OCI-LY3 (cell line): ENCODE measurements around the gene ZNF692.

Experiments
- H2AFZ ChIP-seq: fragments of 200-600, 300-600 bp; shearing (Covaris generic); 2 replicates; pipeline ENCODE4 v1.6.0; 2014; ENCODE audit warnings: antibody characterized with exemption, low read depth, low read length
- H3K27ac ChIP-seq: fragments of 200-600, 300-600 bp; sonication (generic); 2 replicates; pipeline ENCODE4 v1.5.1; 2014; ENCODE audit warnings: mild to moderate bottlenecking, low read length, moderate library complexity, mixed read lengths
- H3K27me3 ChIP-seq: fragments of 200-600, 300-600 bp; sonication (generic); 2 replicates; pipeline ENCODE4 v1.6.1; 2014; ENCODE audit warnings: low read depth, low read length, mixed read lengths
- H3K36me3 ChIP-seq: fragments of 200-600, 300-600 bp; sonication (generic); replicated peaks from 2 replicates; pipeline ENCODE3; 2014; ENCODE audit warnings: low read depth, low read length, mixed read lengths
- H3K4me1 ChIP-seq: fragments of 300-600, 200-600 bp; sonication (generic); 2 replicates; pipeline ENCODE4 v1.6.1; 2014; ENCODE audit warnings: low read length, mixed read lengths
- H3K4me2 ChIP-seq: fragments of 200-600, 300-600 bp; sonication (generic); 2 replicates; pipeline ENCODE4 v1.6.1; 2014; ENCODE audit warnings: low read length, mixed read lengths
- H3K4me3 ChIP-seq: fragments of 300-600, 200-600 bp; sonication (generic); 2 replicates; pipeline ENCODE4 v1.5.1; 2014; ENCODE audit warnings: antibody characterized with exemption, mild to moderate bottlenecking, low read length, moderate library complexity
- H3K79me2 ChIP-seq: fragments of 300-600, 200-600 bp; shearing (Covaris generic); 2 replicates; pipeline ENCODE4 v1.6.1; 2014; ENCODE audit warnings: mild to moderate bottlenecking, low read length, mixed read lengths
- H3K9ac ChIP-seq: fragments of 300-600, 200-600 bp; shearing (Covaris generic); 2 replicates; pipeline ENCODE4 v1.6.0; 2014; ENCODE audit warnings: mild to moderate bottlenecking, low read length, moderate library complexity
- H3K9me3 ChIP-seq: fragments of 200-600, 300-600 bp; shearing (Covaris generic); 2 replicates; pipeline ENCODE4 v1.6.1; 2014; ENCODE audit warnings: low read length, mixed read lengths; ENCODE audit not compliant: insufficient read depth
- H4K20me1 ChIP-seq: fragments of 200-600, 300-600 bp; sonication (generic); 2 replicates; pipeline ENCODE4 v1.6.1; 2016; ENCODE audit warnings: low read length, mixed read lengths; ENCODE audit not compliant: insufficient read depth
- EZH2phosphoT487 ChIP-seq: fragments of 200-600 bp; shearing (Covaris generic); IDR thresholded peaks from 2 replicates; pipeline ENCODE4 v1.6.1; 2018; ENCODE audit warnings: antibody characterized with exemption, mixed run types, low read depth
- TF ChIP-seq, protein P1 (sequence below): fragments of 200-600, 300-600 bp; sonication (generic); IDR thresholded peaks from 2 replicates; pipeline ENCODE4 v1.5.1; 2014; ENCODE audit warnings: antibody characterized with exemption, low read length, low read depth

The ZNF692 gene

DNA sequence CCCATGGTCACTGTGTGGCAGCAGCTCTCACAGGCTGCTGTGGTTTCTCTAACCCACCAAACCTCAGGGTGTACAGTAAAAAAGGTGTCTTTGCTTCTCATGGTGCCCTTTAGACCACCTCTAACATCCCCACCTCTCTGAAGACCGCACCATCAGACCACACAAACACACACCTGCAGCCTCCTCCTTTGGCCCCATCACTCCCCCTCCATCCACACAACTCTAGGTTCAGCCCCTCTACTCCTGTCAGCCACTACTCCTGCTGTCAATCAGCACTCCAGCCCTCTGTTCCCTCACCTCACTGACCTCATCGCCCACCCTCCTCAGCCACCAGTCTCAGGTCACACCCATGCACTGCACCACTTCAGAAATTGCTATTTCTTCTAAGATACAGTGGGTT is 7.5 kb downstream of the ZNF692 start:
- Histone ChIP-seq H3K4me1 (peaks cover 22% of the 10 kb centered on the region), H3K4me2 (no peak overlapping the region), H3K27ac (0 out of 2 replicates have a peak overlapping the region, but pooled peaks have one; percentile 80), H3K79me2 (peaks cover 18% of the 10 kb centered on the region), H3K27me3 (no peaks in the 10 kb centered on the region), H3K9ac (no peak overlapping the region), H3K9me3 (no peaks in the 10 kb centered on the region), H3K36me3 (peaks cover 86% of the 10 kb centered on the region), H3K4me3 (no peak overlapping the region), H4K20me1 (0 out of 2 replicates have a peak, but pooled peaks cover 5% of the 10 kb centered on the region), H2AFZ (no peak overlapping the region)
- TF ChIP-seq, protein P1, sequence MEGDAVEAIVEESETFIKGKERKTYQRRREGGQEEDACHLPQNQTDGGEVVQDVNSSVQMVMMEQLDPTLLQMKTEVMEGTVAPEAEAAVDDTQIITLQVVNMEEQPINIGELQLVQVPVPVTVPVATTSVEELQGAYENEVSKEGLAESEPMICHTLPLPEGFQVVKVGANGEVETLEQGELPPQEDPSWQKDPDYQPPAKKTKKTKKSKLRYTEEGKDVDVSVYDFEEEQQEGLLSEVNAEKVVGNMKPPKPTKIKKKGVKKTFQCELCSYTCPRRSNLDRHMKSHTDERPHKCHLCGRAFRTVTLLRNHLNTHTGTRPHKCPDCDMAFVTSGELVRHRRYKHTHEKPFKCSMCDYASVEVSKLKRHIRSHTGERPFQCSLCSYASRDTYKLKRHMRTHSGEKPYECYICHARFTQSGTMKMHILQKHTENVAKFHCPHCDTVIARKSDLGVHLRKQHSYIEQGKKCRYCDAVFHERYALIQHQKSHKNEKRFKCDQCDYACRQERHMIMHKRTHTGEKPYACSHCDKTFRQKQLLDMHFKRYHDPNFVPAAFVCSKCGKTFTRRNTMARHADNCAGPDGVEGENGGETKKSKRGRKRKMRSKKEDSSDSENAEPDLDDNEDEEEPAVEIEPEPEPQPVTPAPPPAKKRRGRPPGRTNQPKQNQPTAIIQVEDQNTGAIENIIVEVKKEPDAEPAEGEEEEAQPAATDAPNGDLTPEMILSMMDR = no peak
- no peak for TF ChIP-seq EZH2phosphoT487

DNA sequence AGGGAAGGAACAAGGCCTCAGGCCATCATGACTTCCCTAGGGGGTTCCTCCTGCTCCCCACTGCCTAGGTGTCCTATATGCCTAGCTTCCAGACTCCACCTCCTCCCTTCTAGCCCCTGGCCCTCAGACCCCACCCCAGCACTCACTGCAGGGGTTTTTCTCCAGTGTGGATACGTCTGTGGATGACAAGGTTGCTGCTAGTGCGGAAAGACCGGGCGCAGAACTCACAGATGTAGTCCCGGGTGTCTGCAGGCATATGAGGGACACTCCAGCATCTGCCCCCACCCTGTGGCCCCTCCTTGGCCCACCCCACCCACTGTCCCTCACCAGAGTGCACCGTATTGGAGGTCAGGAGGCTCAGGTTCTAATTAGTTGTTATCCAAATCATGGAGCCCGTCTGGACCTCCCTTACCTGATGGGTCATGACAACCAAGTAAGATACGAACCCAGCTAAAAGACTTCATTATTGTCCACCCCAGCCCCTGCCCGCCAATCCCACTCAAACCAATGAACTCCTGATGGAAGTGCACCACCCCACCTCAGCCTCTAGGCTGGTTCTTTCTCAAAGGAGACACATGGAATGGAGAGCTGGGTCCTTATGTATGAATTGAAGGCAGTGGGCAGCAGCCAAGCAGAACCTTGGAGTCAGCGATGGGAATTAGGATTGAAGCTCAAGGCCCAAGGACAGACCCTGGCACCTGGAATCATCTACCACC is 8.2 kb downstream of the ZNF692 start:
- Histone ChIP-seq H3K36me3 (peaks cover 88% of the 10 kb centered on the region), H3K4me3 (no peak overlapping the region), H2AFZ (no peak overlapping the region), H3K79me2 (peaks cover 15% of the 10 kb centered on the region), H3K4me2 (no peak overlapping the region), H3K27me3 (no peaks in the 10 kb centered on the region), H3K4me1 (peaks cover 22% of the 10 kb centered on the region), H3K9me3 (no peaks in the 10 kb centered on the region), H3K27ac (no peak overlapping the region), H3K9ac (no peak overlapping the region), H4K20me1 (0 out of 2 replicates have a peak, but pooled peaks cover 5% of the 10 kb centered on the region)
- TF ChIP-seq, protein P1 = no peak
- TF ChIP-seq EZH2phosphoT487 = no peak

DNA sequence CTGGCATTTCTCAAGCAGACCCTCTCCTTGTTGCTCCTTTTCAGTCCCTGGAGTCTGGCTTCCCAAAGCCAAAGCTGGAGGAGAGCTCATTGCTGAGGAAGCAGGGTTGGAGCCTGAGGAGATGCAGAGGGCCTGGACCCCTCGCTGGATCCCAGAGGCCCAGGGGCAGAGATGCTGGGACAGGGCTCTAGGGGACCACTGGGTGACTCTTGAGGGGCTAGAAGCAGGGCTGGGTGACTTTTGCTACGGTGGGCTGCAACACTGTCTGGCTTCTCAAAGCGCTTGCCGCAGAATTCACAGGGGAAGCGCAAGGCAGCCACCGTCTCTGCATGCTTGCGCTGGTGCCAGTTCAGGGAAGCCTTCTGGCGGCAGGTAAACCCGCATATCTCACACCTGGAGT is 8.8 kb downstream of the ZNF692 start:
- H3K4me2 ChIP-seq = no peak overlapping the region
- H3K27me3 ChIP-seq = no peaks in the 10 kb centered on the region
- H3K9ac ChIP-seq = no peak overlapping the region
- peaks cover 15% of the 10 kb centered on the region for H3K79me2 ChIP-seq
- 0 out of 2 replicates have a peak, but pooled peaks cover 5% of the 10 kb centered on the region for H4K20me1 ChIP-seq
- no peaks in the 10 kb centered on the region for H3K9me3 ChIP-seq
- H3K36me3 ChIP-seq = peaks cover 87% of the 10 kb centered on the region
- peaks cover 22% of the 10 kb centered on the region for H3K4me1 ChIP-seq
- H3K4me3 ChIP-seq = no peak overlapping the region
- no peak overlapping the region for H2AFZ ChIP-seq
- TF ChIP-seq, protein P1 = no peak
- TF ChIP-seq EZH2phosphoT487 = no peak
- no peak overlapping the region for H3K27ac ChIP-seq

DNA sequence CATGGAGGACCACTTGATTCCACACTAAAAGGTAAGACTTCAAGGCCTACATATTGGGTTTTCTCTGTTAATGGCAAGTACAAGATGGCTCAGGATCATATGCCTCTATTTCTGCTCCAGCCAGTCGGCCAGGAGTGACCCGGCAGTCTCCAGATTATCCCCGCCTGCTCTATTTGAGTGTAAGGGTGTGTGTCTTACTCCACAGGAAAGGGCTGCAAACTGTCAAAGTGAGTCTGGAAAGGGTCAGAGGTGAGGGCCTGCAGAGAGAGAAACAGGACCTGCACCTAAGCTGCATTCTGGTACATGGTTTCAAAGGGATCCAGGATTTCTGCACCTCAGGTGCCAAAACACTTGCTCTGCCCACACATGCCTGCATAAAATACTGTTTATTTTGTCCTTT is 9.2 kb downstream of the ZNF692 start:
- peaks cover 87% of the 10 kb centered on the region for H3K36me3 ChIP-seq
- no peak overlapping the region for H3K27ac ChIP-seq

More for the DNA sequence above, 9.2 kb downstream of the ZNF692 start:
- Histone ChIP-seq H4K20me1 (0 out of 2 replicates have a peak, but pooled peaks cover 5% of the 10 kb centered on the region), H3K4me2 (no peak overlapping the region), H3K4me1 (peaks cover 22% of the 10 kb centered on the region), H3K9ac (no peak overlapping the region), H3K79me2 (peaks cover 15% of the 10 kb centered on the region), H3K27me3 (no peaks in the 10 kb centered on the region), H3K9me3 (no peaks in the 10 kb centered on the region), H3K4me3 (no peak overlapping the region), H2AFZ (no peak overlapping the region)
- TF ChIP-seq, protein P1 = no peak
- no peak for TF ChIP-seq EZH2phosphoT487
